ENCODE measurements around the gene ANKRD17.

ANKRD17 gene

GRCh38 chr4:73127839-73128453, 130.7 kb downstream of the ANKRD17 start:
- DNase-seq (ENCODE audit: low read depth): no peak

- DNase-seq (ENCODE audit: low read depth): no peak
Measured at GRCh38 chr4:73109493-73109892, 149.1 kb downstream of the ANKRD17 start.

GRCh38 chr4:73104695-73105094, 153.9 kb downstream of the ANKRD17 start:
- DNase-seq (ENCODE audit: low read depth): no peak

- no peak for DNase-seq (ENCODE audit: low read depth)
Measured at GRCh38 chr4:73103799-73104503, 154.6 kb downstream of the ANKRD17 start.

GRCh38 chr4:73099143-73099542, 159.5 kb downstream of the ANKRD17 start:
- no peak for DNase-seq (ENCODE audit: low read depth)

GRCh38 chr4:73098713-73099112, 159.9 kb downstream of the ANKRD17 start:
- no peak for DNase-seq (ENCODE audit: low read depth)

GRCh38 chr4:73098016-73098415, 160.6 kb downstream of the ANKRD17 start:
- no peak for DNase-seq (ENCODE audit: low read depth)

- DNase-seq (ENCODE audit: low read depth): no peak
Measured at GRCh38 chr4:73092868-73093267, 165.7 kb downstream of the ANKRD17 start.

- DNase-seq (ENCODE audit: low read depth): no peak
Measured at GRCh38 chr4:73090738-73091137, 167.9 kb downstream of the ANKRD17 start.

- DNase-seq (ENCODE audit: low read depth): no peak
Measured at GRCh38 chr4:73087871-73088270, 170.7 kb downstream of the ANKRD17 start.

GRCh38 chr4:73086095-73086868, 172.3 kb downstream of the ANKRD17 start:
- no peak for DNase-seq (ENCODE audit: low read depth)

- no peak for DNase-seq (ENCODE audit: low read depth)
Measured at GRCh38 chr4:73080789-73081188, 177.8 kb downstream of the ANKRD17 start.

GRCh38 chr4:73075832-73076231, 182.8 kb downstream of the ANKRD17 start:
- no peak for DNase-seq (ENCODE audit: low read depth)

GRCh38 chr4:73070074-73070390, 188.6 kb downstream of the ANKRD17 start:
- no peak for DNase-seq (ENCODE audit: low read depth)

- peak; percentile 94 for DNase-seq (ENCODE audit: low read depth)
Measured at GRCh38 chr4:73069338-73070073, 189.1 kb downstream of the ANKRD17 start, which contains the start of gene COX18. COX18 (minus strand) TSS chr4:73069716; CDS start chr4:73069649, 67 bp downstream.

- no peak for DNase-seq (ENCODE audit: low read depth)
Measured at GRCh38 chr4:73068491-73069337, 189.9 kb downstream of the ANKRD17 start.

- no peak for DNase-seq (ENCODE audit: low read depth)
Measured at GRCh38 chr4:73067971-73068394, 190.6 kb downstream of the ANKRD17 start.

GRCh38 chr4:73066928-73067327, 191.7 kb downstream of the ANKRD17 start:
- no peak for DNase-seq (ENCODE audit: low read depth)

- DNase-seq (ENCODE audit: low read depth): no peak
Measured at GRCh38 chr4:73066445-73066844, 192.2 kb downstream of the ANKRD17 start.

- no peak for DNase-seq (ENCODE audit: low read depth)
Measured at GRCh38 chr4:73064536-73064935, 194.1 kb downstream of the ANKRD17 start.

- DNase-seq (ENCODE audit: low read depth): no peak
Measured at GRCh38 chr4:73055241-73055897, 203.2 kb downstream of the ANKRD17 start.
